Testis (tissue), 2 donors: ENCODE results near the gene PUS7.

ENCODE experiments used
- POLR2A ChIP-seq: fragments of 450-650 bp; IDR thresholded peaks from one replicate; pipeline ENCODE4 v1.6.1; 2017; ENCODE audit warnings: antibody characterized with exemption, mild to moderate bottlenecking, moderate library complexity
- TF ChIP-seq, protein P1 (sequence below), 3 experiments: fragments of 450-650 bp in 2 of 3; fragments of 200-600 bp in 1 of 3; sonication (generic) in 1 of 3; IDR thresholded peaks; one replicate each; pipeline ENCODE4 v1.5.1; 2016 to 2019; ENCODE audit warnings: antibody characterized with exemption in 3 of 3, mild to moderate bottlenecking in 2 of 3, moderate library complexity in 1 of 3

DNA sequence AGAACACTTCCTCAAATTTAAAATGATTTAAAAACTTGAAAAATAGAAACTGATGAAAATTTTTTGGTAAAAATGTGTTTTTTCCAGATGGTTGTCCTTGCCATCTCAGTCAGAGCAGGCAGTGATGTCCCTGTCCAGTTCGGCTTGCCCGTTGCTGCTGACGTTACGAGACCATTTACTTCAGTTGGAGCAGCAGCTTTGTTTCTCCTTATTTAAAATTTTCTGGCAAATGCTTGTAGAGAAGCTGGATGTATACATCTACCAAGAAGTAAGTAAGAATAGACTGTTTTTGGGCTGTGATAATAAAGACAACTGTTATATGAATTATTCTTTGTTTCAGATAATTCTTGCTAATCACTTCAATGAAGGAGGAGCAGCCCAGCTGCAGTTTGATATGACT, 43.1 kb upstream of the PUS7 start:
- TF ChIP-seq, protein P1, sequence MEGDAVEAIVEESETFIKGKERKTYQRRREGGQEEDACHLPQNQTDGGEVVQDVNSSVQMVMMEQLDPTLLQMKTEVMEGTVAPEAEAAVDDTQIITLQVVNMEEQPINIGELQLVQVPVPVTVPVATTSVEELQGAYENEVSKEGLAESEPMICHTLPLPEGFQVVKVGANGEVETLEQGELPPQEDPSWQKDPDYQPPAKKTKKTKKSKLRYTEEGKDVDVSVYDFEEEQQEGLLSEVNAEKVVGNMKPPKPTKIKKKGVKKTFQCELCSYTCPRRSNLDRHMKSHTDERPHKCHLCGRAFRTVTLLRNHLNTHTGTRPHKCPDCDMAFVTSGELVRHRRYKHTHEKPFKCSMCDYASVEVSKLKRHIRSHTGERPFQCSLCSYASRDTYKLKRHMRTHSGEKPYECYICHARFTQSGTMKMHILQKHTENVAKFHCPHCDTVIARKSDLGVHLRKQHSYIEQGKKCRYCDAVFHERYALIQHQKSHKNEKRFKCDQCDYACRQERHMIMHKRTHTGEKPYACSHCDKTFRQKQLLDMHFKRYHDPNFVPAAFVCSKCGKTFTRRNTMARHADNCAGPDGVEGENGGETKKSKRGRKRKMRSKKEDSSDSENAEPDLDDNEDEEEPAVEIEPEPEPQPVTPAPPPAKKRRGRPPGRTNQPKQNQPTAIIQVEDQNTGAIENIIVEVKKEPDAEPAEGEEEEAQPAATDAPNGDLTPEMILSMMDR (IDR thresholded peaks at IDR 0.05): no peak
- no peak for TF ChIP-seq POLR2A
